GM12878 (cell line): Measurements from ENCODE around the gene SAMD9. TPM values are rescaled to one million over a fixed set of nuclear protein-coding genes. Genes with fewer than 3 reads are reported as not detected.

Source experiments
- ATAC-seq: fragments of 200-7000 bp; cut with Tn5 transposase; 3 replicates; pipeline ENCODE4 v1.9.1; 2020; ENCODE audit warnings: mild to moderate bottlenecking, moderate library complexity
- BruUV-seq: library from RNA; stranded (reverse); fragments of 400-500 nt; replicated peaks from 2 replicates; lab custom pipeline; 2021; lab: Mats Ljungman, UMichigan
- CTCF ChIA-PET: fragments of 300-600 bp; sonication (Branson Sonifier 250); formaldehyde crosslinking; extraction: SDS; loops from one replicate; lab custom pipeline; 2021; ENCODE audit warnings: inconsistent platforms; lab: Yijun Ruan, JAX
- POLR2A ChIA-PET: fragments of 350-600 bp; formaldehyde crosslinking; extraction: SDS; loops from one replicate; lab custom pipeline; 2021; ENCODE audit warnings: inconsistent platforms; lab: Charles Lee
- RAD21 ChIA-PET: fragments of 300-600 bp; sonication (Branson Sonifier 250); formaldehyde crosslinking; loops from one replicate; lab custom pipeline; 2023; ENCODE audit warnings: antibody characterized with exemption; ENCODE audit not compliant: unreplicated experiment; lab: Charles Lee
- SMC1A ChIA-PET: fragments of 300-600 bp; sonication (Branson Sonifier 250); formaldehyde crosslinking; loops from one replicate; lab custom pipeline; 2023; ENCODE audit not compliant: unreplicated experiment, uncharacterized antibody; lab: Charles Lee
- DNase-seq: peaks from one replicate; pipeline ENCODE4 v3.0.0-alpha.2; 2011; ENCODE audit warnings: low read depth, low spot score
- FAIRE-seq: peaks from 3 replicates; lab custom pipeline; 2011; peaks lifted over from hg19 to GRCh38; lab: Jason Lieb, UNC
- H2AFZ ChIP-seq: 2 replicates; pipeline ENCODE4 v1.6.0; 2011; ENCODE audit warnings: low read depth, low read length, control low read depth; ENCODE audit not compliant: control insufficient read depth
- H3K27ac ChIP-seq: 2 replicates; pipeline ENCODE4 v1.5.1; 2011; ENCODE audit warnings: control low read depth; ENCODE audit not compliant: control insufficient read depth, insufficient read depth
- H3K27me3 ChIP-seq, 2 experiments: replicated peaks in 1 of 2; 2 replicates each; pipeline versions ENCODE4 v1.6.0 to v1.6.1; 2011; ENCODE audit warnings: low read length in 1 of 2; ENCODE audit not compliant: control insufficient read depth in 2 of 2, insufficient read depth in 2 of 2
- H3K36me3 ChIP-seq, 2 experiments: 2 replicates each; pipeline ENCODE4 v1.5.1; 2011; ENCODE audit warnings: low read length in 1 of 2; ENCODE audit not compliant: control insufficient read depth in 2 of 2, insufficient read depth in 2 of 2
- H3K4me1 ChIP-seq: 2 replicates; pipeline ENCODE4 v1.6.1; 2011; ENCODE audit warnings: mild to moderate bottlenecking, low read length, moderate library complexity, mixed read lengths; ENCODE audit not compliant: control insufficient read depth, insufficient read depth
- H3K4me2 ChIP-seq: 2 replicates; pipeline ENCODE4 v1.6.0; 2011; ENCODE audit warnings: control low read depth; ENCODE audit not compliant: control insufficient read depth, insufficient read depth
- H3K4me3 ChIP-seq: fragments of 200-600 bp; sonication (generic); 2 replicates; pipeline ENCODE4 v1.5.1; 2016
- H3K79me2 ChIP-seq: 2 replicates; pipeline ENCODE4 v1.6.0; 2011; ENCODE audit warnings: low read length; ENCODE audit not compliant: control insufficient read depth, insufficient read depth
- H3K9ac ChIP-seq: 2 replicates; pipeline ENCODE4 v1.8.0; 2011; ENCODE audit warnings: low read length, control low read depth, mixed read lengths; ENCODE audit not compliant: control insufficient read depth, insufficient read depth
- H3K9me3 ChIP-seq: replicated peaks from 3 replicates; pipeline ENCODE4 v1.5.1; 2011; ENCODE audit warnings: mild to moderate bottlenecking, low read length; ENCODE audit not compliant: control insufficient read depth, insufficient read depth
- H4K20me1 ChIP-seq: 2 replicates; pipeline ENCODE4 v1.6.0; 2011; ENCODE audit not compliant: control insufficient read depth, insufficient read depth
- EP300 ChIP-seq, 2 experiments: fragments of 150-350 bp in 1 of 2; IDR thresholded peaks; 2 replicates each; pipeline ENCODE4 v1.6.1; 2011 to 2012; ENCODE audit warnings: low read depth in 2 of 2, low read length in 2 of 2, borderline replicate concordance in 1 of 2, improper control_type of control experiment in 1 of 2, inconsistent platforms in 1 of 2; ENCODE audit not compliant: control insufficient read depth in 1 of 2
- FOS ChIP-seq: IDR thresholded peaks from 3 replicates; pipeline ENCODE4 v1.6.1; 2011; ENCODE audit warnings: borderline replicate concordance; ENCODE audit not compliant: insufficient read length; ENCODE audit errors: extremely low read depth
- JUNB ChIP-seq: IDR thresholded peaks from 2 replicates; pipeline ENCODE4 v1.6.1; 2016; ENCODE audit warnings: antibody characterized with exemption, mild to moderate bottlenecking
- NR2F1 ChIP-seq: fragments of 450-650 bp; conservative IDR thresholded peaks from 2 replicates; pipeline ENCODE4 v1.6.1; 2017; ENCODE audit warnings: mild to moderate bottlenecking
- RAD21 ChIP-seq: IDR thresholded peaks from 2 replicates; pipeline ENCODE4 v1.6.1; 2011; ENCODE audit warnings: mild to moderate bottlenecking, low read depth, low read length, moderate library complexity; ENCODE audit not compliant: insufficient read depth
- RB1 ChIP-seq: fragments of 450-650 bp; formaldehyde crosslinking; IDR thresholded peaks from 2 replicates; pipeline ENCODE4 v1.6.1; 2017; ENCODE audit warnings: mild to moderate bottlenecking, borderline replicate concordance
- SMC3 ChIP-seq: IDR thresholded peaks from 2 replicates; pipeline ENCODE4 v1.6.1; 2011; ENCODE audit warnings: low read length, improper control_type of control experiment, borderline replicate concordance
- SREBF1 ChIP-seq: IDR thresholded peaks from 2 replicates; pipeline ENCODE4 v1.6.1; 2012; ENCODE audit warnings: mild to moderate bottlenecking, low read length
- ZNF384 ChIP-seq: IDR thresholded peaks from 2 replicates; pipeline ENCODE4 v1.6.1; 2012; ENCODE audit warnings: low read depth, mild to moderate bottlenecking, low read length, improper control_type of control experiment, borderline replicate concordance
- ZNF592 ChIP-seq: fragments of 450-650 bp; IDR thresholded peaks from 2 replicates; pipeline ENCODE4 v1.6.1; 2017; ENCODE audit warnings: mild to moderate bottlenecking, moderate library complexity
- ZNF622 ChIP-seq: fragments of 450-650 bp; IDR thresholded peaks from 2 replicates; pipeline ENCODE4 v1.6.1; 2017; ENCODE audit warnings: mild to moderate bottlenecking, inconsistent platforms
- WGBS: methylation state at CpG from one replicate; pipeline ENCODE4 v1.1.6; 2016; ENCODE audit warnings: low lambda C conversion rate; ENCODE audit not compliant: insufficient replicate concordance, insufficient coverage; ENCODE audit errors: missing lambda C conversion rate; 5-methylcytosine and 5-hydroxymethylcytosine counted together
- in situ Hi-C: fragments of 300-500 bp; cut with MboI; formaldehyde crosslinking; loops from 9 replicates; pipeline ENCODE4 v1.14.3; 2018; ENCODE audit warnings: mixed read lengths
- intact Hi-C: fragments of 100-400 bp; cut with micrococcal nuclease; formaldehyde crosslinking; loops from one replicate; pipeline ENCODE4 v1.14.2; 2022; ENCODE audit not compliant: unreplicated experiment
- polyA plus RNA-seq, 11 experiments: library from polyadenylated mRNA; depleted of rRNA in 4 of 11; unstranded in 6 of 11; stranded (reverse) in 5 of 11; fragments of >200 nt; fragmentation: Nextera tagmentation in 4 of 11; fragmentation: Illumina TruSeq in 1 of 11; extraction: Ambion mirVana in 4 of 11; extraction: Trizol in 1 of 11; gene quantifications; 1 replicate in 1 of 11; 2 replicates in 10 of 11; pipeline versions ENCODE4 v1.2.1 to v1.2.3, GENCODE V29; 2011 to 2016; ENCODE audit warnings: inconsistent platforms in 2 of 11, missing spikeins in 2 of 11, low read depth in 1 of 11
- total RNA-seq, 4 experiments: library from RNA; depleted of rRNA in 3 of 4; stranded (reverse); fragments of >200 nt in 3 of 4; fragmentation: Illumina TruSeq in 1 of 4; extraction: Trizol in 1 of 4; gene quantifications; 2 replicates each; pipeline versions ENCODE4 v1.2.1 to v1.2.3, GENCODE V29; 2013 to 2021

SAMD9 gene
- total and polyA plus RNA-seq, 10 of the 15 experiments (the other 5 are each of a cell fraction or from before 2014, with no cell fraction given), result 6.4 to 37.1 (median 15.1) TPM

DNA sequence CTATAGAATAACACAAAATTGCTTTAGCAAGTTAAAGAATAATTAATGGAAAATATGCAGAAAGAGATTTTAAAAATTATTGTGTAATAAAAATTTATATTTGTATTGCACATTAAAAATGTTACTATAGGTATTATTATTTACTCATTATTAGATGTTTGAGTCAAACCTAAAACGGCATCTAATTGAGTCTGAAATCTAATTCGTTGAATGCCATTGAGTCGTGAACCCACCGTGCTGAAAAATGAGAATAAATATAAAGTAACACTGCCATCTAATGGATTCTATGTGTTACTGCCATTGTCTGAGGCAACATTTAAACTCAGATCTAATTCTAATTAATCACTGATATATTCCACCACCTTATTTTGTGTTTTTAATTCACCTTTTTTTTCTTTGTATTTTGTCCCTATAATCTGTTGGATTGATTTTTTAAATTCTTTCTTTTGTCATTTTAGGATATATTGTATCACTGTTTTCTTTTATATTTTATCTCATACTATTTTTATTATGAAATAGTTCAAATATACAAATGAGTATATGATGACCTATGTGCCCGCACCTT is 62.2 kb downstream of the SAMD9 start (continued):
- TF ChIP-seq JUNB (peak; percentile 35; the same call in 1 of the 2 replicates), SREBF1 (no peak), RAD21 (peak; percentile 86), ZNF384 (no peak), SMC3 (peak; percentile 85; the same call in 1 of the 2 replicates), ZNF622 (no peak), FOS (no peak), ZNF592 (peak; percentile 49; the same call in 1 of the 2 replicates)

DNA sequence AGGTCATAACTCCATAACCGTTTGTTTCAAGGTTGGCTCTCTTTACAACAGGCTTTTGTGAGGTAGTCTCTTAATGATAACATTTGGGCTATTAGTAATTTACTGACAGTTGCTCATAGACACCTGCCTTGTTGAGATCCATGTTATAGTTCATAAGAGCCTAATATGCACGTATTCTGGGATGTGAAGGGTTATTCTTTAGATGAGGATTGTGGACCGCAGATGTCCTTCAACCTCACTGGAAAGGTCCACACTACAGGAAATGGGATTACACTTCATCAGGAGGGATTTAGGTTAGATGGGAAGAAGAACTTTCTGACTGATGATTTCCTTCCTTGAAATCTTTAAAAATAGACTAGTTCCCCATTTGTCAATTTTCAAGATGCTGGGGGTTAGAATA is 62.8 kb downstream of the SAMD9 start:
- intact Hi-C loops (loop anchor here (1.0 to 10.0 kb wide), 6 partner anchors 175 to 630 kb away; no protein-coding TSS in a partner anchor), in situ Hi-C loops (loop anchor here (5.0 to 10.0 kb wide), 4 partner anchors 220 to 630 kb away; partner anchors contain the start of gene CDK6)

More for the DNA sequence above, 62.8 kb downstream of the SAMD9 start:
- no peak for FAIRE-seq
- no peaks in the 10 kb centered on the region for H3K9me3 ChIP-seq
- BruUV-seq, result no TSS peak
- peak; percentile 43 for ATAC-seq
- ChIA-PET RAD21 (no interaction called here), POLR2A (no interaction called here), SMC1A (no interaction called here), CTCF (no interaction called here)
- H3K4me2 ChIP-seq, result no peak overlapping the region
- 0 out of 2 replicates have a peak overlapping the region, but pooled peaks have one; percentile 12 for H2AFZ ChIP-seq
- H3K4me3 ChIP-seq, result no peak overlapping the region
- no peak overlapping the region for H3K27ac ChIP-seq
- no peak for TF ChIP-seq RB1
- no peak for TF ChIP-seq EP300 (IDR thresholded peaks at IDR 0.05; ENCODE audit: borderline replicate concordance in 1 of 2, control insufficient read depth in 1 of 2, low read depth in 2 of 2, low read length in 2 of 2)
- no peak for TF ChIP-seq NR2F1
- WGBS, result 49% methylated on average over 3 of the region's 3 CpGs
- DNase-seq, result no peak
- H3K79me2 ChIP-seq, result no peaks in the 10 kb centered on the region
- H4K20me1 ChIP-seq, result no peaks in the 10 kb centered on the region
- H3K9ac ChIP-seq, result no peak overlapping the region
- no peaks in the 10 kb centered on the region for H3K36me3 ChIP-seq
- no peaks in the 10 kb centered on the region for H3K4me1 ChIP-seq
- H3K27me3 ChIP-seq, result no peaks in the 10 kb centered on the region
